Measurements from ENCODE around the gene MAT2B.

MAT2B gene

DNA sequence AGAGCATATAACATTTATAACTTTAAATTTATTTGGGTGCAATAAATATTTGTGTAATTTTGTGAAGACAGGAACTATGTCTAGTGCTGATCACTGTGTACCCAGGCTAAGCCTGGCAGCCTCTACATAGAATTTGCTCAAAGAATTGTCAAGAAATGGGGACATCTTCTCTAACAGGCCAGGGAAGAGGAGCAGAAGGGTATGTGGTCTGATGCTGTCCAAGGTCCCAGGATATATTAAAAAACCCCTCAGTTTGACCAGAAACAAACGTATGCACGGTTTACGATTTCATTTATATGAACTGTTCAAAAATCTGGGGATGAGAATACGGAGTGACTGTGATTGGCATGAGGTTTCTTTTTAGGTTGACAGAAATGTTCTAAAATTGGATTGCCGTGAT, 55.9 kb downstream of the MAT2B start:
- Histone ChIP-seq H3K9ac (ENCODE audit: low read depth, low read length) (no peak overlapping the region), H3K36me3 (ENCODE audit: insufficient read depth, low read length) (no peaks in the 10 kb centered on the region), H3K4me1 (ENCODE audit: insufficient read depth, low read length) (peaks cover 19% of the 10 kb centered on the region), H3K9me3 (ENCODE audit: control insufficient read depth, insufficient read depth, low read length) (no peaks in the 10 kb centered on the region)

DNA sequence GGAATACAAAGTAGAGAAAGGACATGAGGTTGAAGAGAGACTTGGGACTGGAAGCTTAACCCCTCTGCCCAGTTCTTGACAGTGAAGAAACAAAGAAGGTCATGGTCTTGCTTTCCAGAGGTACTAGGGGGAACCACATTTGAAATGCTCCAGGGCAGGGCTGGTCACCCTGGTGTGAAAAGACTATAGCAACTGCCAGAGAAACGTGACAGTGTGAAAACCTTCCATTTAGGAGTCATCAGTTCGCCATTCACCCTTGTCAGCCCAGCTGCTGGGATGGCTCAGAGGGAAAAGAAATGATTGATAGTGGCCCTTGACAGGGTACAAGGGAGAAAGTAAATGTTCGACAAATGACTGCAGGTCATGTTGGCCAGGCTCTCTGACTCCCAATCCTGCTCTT, 56.7 kb downstream of the MAT2B start:
- no peak overlapping the region for H3K9ac ChIP-seq (ENCODE audit: low read depth, low read length)
- no peaks in the 10 kb centered on the region for H3K9me3 ChIP-seq (ENCODE audit: control insufficient read depth, insufficient read depth, low read length)
- H3K36me3 ChIP-seq (ENCODE audit: insufficient read depth, low read length): no peaks in the 10 kb centered on the region
- peaks cover 22% of the 10 kb centered on the region for H3K4me1 ChIP-seq (ENCODE audit: insufficient read depth, low read length)

DNA sequence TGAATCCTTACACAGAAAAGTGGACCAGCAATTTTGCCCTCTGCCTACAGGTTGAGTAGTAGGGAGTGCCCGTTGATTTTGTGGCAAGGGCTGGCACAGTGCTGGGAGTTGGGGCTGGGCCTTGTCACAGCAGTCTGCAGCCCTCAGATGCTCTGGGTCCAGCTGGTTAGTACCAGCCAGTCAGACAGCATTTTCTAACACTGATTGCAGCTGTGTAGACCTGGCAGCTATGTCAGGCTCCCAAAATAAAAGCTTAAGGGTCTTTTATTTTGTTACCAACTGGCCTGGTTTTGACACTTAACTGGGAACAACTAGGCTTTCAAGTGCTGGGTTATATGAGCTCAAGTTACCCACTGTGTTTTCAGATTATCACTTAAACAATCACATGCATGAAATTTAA, 57.7 kb downstream of the MAT2B start:
- no peaks in the 10 kb centered on the region for H3K9me3 ChIP-seq (ENCODE audit: control insufficient read depth, insufficient read depth, low read length)
- no peak overlapping the region for H3K9ac ChIP-seq (ENCODE audit: low read depth, low read length)
- no peaks in the 10 kb centered on the region for H3K36me3 ChIP-seq (ENCODE audit: insufficient read depth, low read length)
- H3K4me1 ChIP-seq (ENCODE audit: insufficient read depth, low read length): peaks cover 26% of the 10 kb centered on the region

DNA sequence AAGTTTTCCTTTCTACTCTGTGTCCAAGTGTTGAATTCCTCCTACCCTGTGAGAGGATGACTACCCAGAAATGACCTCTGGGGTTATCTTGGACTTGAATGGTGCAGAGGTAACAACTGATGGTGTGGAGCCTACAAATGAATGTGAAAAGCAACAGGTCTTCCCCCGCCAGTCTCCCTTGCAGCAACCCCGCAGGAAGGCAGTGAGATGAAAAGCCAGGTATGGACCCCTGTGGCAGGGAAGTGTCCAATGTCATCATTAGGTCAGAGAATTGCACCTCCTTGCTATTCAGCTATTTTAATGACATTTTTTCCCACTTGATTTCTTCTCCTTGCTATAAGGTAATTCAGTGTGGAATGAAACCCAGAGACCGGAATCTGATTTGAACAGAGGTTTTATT, 58.5 kb downstream of the MAT2B start:
- H3K4me1 ChIP-seq (ENCODE audit: insufficient read depth, low read length): peaks cover 22% of the 10 kb centered on the region
- H3K9ac ChIP-seq (ENCODE audit: low read depth, low read length): no peak overlapping the region
- H3K9me3 ChIP-seq (ENCODE audit: control insufficient read depth, insufficient read depth, low read length): no peaks in the 10 kb centered on the region
- H3K36me3 ChIP-seq (ENCODE audit: insufficient read depth, low read length): no peaks in the 10 kb centered on the region

DNA sequence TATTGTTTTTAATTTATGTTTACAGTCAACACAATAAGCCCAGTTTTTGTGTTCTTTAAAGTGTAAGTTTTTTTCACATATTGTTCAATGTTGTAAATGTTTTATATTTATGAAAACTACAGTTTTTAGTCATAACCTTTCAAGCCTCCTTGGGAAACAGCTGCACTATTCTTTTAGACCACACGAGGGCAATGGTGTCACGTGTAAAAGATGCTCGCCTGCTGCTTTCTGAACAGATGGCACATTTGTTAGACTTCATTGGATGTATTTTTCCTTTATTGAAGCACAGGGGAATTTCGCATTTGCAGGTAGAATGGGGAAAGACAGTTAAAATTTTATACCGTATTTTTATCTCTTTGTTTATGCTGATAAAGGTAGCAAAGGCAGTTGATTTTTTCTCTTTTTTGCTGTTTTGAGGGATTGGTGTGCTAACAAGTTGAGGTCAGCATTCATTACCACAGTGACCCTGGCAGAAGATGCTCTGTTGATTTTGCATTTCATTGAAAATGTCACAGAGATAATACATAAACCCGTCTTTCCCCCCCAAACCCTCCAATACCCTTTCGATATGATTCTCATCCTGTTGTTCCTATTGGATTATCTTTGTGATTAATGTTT, 59.0 kb downstream of the MAT2B start:
- no peaks in the 10 kb centered on the region for H3K36me3 ChIP-seq (ENCODE audit: insufficient read depth, low read length)
- no peak overlapping the region for H3K9ac ChIP-seq (ENCODE audit: low read depth, low read length)
- H3K9me3 ChIP-seq (ENCODE audit: control insufficient read depth, insufficient read depth, low read length): no peaks in the 10 kb centered on the region
- peaks cover 22% of the 10 kb centered on the region for H3K4me1 ChIP-seq (ENCODE audit: insufficient read depth, low read length)

DNA sequence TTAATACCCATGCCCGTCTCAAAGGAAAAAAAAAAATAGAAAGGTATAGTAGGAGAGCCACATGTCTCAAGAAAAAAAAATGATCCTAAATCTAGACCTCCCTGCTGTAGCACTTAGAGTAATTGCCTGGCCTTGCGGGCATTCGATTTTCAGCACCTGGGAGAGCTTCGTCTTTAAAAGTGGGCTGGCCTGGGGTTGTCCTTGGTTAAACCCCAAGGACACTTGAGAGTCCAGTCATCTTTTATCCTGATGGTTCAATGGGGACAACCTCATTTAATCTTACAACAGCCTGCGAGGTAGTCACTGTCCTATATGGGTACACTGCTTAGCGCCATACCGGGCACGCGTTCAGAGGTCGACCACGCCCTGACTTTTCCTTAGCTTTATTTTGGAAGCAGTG, 60.1 kb downstream of the MAT2B start:
- Histone ChIP-seq H3K4me1 (ENCODE audit: insufficient read depth, low read length) (peaks cover 28% of the 10 kb centered on the region), H3K36me3 (ENCODE audit: insufficient read depth, low read length) (no peaks in the 10 kb centered on the region), H3K9ac (ENCODE audit: low read depth, low read length) (peak overlapping the region; percentile 50; the same call in 1 of the 2 replicates), H3K9me3 (ENCODE audit: control insufficient read depth, insufficient read depth, low read length) (no peaks in the 10 kb centered on the region)

DNA sequence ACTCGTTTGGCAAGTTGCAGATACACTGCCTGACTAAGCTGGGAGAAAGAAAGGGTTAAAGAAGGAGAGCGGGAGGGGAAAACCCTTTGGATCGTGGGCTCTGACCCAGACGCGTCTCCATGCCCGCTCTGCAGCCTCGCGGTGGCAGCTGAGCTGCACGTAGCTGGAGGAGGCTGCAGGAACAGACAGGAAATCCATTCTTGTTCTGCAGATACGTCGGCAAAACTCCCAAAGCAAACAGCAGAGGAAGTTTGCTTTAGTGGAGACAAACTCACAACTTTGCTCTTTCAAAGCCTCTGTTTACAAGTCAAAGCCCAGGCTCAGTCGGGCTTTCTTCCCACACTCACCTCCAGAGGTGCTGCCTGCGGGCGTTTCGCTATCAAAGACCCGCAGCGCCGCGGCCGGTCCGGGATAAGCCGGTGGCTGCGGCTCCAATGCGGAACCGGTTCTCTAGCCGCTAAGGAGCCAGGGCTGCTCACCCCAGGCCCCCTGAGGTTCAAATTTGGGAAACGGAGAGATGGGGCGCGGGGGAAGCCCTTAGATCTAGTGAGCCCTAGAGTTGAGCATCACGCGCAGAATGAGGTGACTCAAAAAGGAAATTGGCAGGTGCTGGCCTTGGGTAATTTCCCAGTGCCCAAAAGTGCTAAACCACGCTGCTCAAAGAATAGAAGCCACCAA, 60.7 kb downstream of the MAT2B start:
- Histone ChIP-seq H3K9me3 (ENCODE audit: control insufficient read depth, insufficient read depth, low read length) (no peaks in the 10 kb centered on the region), H3K9ac (ENCODE audit: low read depth, low read length) (peak overlapping the region; percentile 50; the same call in 1 of the 2 replicates), H3K36me3 (ENCODE audit: insufficient read depth, low read length) (no peaks in the 10 kb centered on the region), H3K4me1 (ENCODE audit: insufficient read depth, low read length) (peaks cover 28% of the 10 kb centered on the region)

DNA sequence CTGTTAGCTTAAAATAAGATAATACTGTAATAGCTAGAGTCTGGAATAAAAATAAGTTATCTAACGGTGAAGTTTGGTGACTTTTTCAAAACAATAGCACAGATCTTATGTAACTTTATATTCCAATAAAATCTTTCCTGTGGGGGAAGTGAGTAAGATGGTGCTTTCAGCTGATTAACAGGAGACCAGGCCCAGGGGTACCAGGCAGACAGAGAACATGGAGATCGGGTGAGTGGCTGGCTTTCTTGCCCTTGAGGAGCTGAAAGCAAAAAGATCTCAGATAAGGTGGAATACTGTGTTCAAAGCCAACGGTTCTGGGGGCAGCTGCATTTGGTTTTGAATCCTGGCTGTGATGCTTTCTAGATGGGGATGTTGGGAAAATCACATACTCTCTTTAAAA, 61.3 kb downstream of the MAT2B start:
- Histone ChIP-seq H3K36me3 (ENCODE audit: insufficient read depth, low read length) (no peaks in the 10 kb centered on the region), H3K9ac (ENCODE audit: low read depth, low read length) (no peak overlapping the region), H3K9me3 (ENCODE audit: control insufficient read depth, insufficient read depth, low read length) (no peaks in the 10 kb centered on the region), H3K4me1 (ENCODE audit: insufficient read depth, low read length) (peaks cover 28% of the 10 kb centered on the region)

DNA sequence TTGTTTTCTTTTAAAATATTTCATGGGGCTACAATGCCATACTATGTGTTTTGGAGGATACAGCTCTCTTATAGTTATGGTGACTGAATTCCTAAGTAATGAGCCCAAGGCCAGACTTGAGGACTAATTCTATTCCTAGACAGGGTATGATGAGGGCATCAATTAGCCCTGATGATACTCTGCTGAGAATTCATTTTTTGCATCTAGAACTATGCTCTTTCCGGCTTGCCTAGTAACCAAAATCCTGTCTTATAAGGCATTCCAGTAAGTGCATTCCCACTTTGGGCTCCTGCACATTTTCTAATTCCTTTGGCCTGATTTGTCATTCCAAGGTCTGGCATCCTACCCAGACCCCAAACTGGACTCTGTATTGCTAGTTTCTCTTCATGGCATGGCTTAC, 62.4 kb downstream of the MAT2B start:
- Histone ChIP-seq H3K9ac (ENCODE audit: low read depth, low read length) (no peak overlapping the region), H3K9me3 (ENCODE audit: control insufficient read depth, insufficient read depth, low read length) (no peaks in the 10 kb centered on the region), H3K4me1 (ENCODE audit: insufficient read depth, low read length) (peaks cover 28% of the 10 kb centered on the region), H3K36me3 (ENCODE audit: insufficient read depth, low read length) (no peaks in the 10 kb centered on the region)
